NCI-H524 (cell line): ENCODE results near the gene CADPS.

Experiments
- DNase-seq, 2 experiments: peaks; one replicate each; lab custom pipeline; 2025; lab: John Stamatoyannopoulos, UW

CADPS gene

DNA sequence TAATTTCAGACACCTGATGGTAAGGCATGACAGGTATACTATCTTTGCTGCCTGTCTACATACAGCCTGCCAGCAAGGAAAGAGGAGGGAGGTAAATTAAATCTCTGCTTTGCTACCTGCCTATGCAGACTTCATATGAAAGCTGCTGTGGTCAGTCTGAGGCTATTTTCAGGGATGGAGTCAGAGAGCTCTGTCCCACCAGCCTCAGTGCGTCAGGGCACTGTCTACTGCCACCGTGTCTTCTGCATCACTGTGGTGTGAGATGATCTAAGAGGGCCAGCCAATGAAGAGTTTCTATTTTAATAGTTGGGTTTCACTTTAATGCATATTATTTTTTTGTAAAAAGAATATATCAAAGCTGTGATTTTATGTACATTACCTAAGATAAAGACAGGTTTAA is 125.6 kb downstream of the CADPS start:
- DNase-seq: no peak

DNA sequence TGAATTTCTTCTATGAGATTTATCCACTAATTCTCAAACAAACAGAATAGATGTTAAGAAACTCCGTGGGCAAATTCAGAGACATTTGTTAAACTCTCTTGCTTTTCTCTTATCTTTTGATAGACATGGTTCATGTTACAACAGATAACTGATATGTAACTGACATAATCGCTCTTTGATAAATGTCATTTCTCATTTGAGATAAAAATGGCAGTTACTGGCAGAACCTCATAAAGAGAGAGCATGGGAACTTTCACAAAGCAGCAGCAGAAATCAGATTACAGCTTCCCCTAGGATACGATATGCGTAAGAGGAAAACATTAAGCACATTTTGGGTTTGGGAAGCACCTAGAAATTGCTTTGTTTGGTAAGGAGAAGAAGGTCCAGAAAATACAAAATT is 126.1 kb downstream of the CADPS start:
- no peak for DNase-seq

DNA sequence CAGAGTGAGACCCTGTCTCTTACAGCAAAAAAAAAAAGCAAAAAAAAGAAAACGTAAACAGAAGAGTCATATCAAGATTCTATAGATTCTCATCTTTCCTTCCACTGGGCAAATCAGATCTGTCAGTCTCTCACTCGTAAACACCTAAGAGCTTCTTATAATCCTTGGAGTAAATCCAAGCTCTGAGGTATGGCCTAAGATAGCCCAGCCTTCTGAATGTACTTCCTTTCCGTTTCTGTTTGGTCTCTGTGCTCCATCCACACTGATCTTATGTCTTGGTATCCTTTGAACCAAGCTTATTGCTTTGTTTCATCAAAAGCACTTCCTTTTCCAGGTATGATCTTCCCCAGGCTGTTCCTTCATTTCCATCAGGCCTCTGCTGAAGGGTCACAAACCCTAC is 137.8 kb downstream of the CADPS start:
- DNase-seq: no peak

DNA sequence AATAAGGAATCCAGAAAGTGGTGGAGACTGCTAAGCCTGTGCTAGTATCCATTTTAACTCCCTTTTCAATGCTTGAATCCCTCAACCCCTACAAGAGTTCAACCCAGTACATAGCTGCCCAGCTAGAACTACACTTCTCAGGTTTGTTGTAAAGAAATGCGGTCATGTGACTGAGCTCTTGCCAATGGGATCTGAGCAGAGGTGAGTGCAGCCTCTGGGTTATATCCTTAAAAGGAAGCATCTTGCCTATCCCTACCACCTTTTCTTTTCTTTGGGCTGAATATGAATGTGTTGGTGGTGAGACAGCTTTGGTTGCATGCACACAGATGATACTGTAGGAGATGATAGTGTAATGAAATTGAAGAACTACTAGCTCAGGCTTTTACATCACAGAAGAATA is 139.7 kb downstream of the CADPS start:
- no peak for DNase-seq

DNA sequence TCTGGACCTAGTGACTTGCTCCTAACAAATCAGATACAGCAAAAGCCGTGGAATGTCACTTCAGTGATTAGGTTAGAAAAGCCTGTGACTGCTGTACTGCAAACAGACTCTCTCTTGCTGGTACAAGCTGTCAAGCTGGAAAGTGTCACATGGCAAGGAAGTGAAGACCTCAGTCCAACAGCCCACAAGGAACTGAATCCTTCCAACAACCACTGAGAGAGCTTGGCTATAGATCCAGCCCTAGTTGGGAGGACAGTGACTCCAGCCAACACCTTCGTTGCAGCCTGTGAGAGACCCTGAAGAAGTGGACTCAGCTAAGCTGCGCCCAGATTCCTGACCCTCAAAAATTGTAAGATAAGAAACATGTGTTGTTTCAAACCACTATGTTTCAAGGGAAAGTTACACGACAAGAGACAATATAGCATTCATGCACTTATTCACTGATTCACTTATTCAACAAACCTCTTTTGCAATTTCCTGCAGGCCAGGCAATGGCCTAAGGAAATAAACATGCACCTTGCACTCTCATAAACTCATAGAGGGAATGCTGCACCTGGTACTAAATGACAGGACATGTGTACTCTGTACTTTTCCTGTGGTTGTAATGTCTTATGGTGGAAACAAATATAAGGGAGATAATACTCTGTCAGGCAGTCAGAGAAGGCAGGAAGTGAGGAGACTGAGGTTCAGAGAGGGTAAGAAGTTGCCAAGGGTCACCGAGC is 142.9 kb downstream of the CADPS start:
- no peak for DNase-seq

DNA sequence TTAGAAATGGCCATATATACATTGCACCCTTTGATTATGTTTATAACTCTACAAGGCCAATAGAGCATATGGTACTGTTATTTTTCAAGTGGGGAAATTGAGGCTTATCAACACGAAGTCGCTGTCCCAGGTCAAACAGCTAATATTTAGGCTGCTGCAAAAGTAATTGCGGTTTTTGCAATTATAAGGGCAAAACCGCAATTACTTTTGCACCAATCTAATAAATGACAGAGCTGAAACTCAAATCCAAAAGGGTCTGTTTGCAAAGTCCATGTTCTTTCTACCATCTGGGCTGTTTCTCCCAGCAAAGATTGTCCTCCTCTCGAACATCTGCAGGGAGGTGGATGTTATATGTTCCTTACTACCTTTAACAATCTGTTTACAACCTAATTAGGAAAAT is 147.2 kb downstream of the CADPS start:
- no peak for DNase-seq

DNA sequence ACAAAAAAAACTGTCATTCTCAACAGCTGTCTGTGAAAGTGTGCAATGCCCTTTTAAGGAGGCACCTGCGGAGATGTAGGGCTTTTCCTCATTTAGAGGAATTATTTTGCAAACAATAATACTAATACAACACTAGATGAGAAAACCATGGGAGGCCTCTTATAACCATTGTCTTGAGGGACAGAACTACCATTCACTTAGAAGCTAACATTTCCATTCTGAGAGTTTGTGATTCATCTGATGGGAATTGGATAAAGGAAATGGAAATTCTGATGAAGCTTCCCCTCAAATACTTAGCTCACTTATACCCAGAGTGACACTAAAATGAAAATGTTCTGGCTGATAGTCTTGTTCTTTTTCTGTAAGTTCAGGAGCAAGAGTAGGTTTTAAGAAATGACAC is 147.7 kb downstream of the CADPS start:
- no peak for DNase-seq

DNA sequence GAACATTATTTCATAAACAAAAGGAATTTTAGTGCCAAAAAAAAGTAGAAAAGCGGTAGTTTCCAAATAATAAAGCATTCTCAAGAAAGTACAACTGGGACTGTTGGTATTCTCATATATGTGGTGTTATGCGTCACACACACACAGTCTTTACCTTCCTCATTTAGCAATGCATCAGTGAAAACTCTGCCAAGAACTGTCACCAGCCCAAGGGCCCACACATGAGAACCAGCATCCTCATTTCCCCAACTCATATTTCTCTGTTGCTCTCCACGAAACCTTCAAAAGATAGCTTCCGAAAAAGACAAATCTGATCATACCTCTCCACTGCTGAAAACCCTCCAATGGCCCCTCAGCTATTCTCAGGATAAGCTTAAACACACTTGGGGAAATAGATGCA is 150.7 kb downstream of the CADPS start:
- DNase-seq: no peak

DNA sequence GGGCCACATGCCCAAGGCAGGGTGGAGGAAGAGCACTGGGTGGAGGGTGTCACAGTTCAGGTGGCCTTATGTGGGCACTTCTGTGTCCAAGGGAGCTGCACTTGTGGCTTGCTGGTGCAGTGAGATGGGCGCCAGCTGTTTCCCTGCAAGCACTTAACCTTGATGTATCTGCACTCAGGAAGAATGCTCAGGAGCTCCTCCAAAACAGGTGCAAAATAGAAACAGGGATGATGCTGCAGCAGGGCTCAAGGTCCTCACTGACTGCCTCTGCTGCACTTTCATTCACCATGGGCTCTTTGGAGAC is 151.3 kb downstream of the CADPS start:
- DNase-seq: peak in 1 of 2 experiments; percentile 51

DNA sequence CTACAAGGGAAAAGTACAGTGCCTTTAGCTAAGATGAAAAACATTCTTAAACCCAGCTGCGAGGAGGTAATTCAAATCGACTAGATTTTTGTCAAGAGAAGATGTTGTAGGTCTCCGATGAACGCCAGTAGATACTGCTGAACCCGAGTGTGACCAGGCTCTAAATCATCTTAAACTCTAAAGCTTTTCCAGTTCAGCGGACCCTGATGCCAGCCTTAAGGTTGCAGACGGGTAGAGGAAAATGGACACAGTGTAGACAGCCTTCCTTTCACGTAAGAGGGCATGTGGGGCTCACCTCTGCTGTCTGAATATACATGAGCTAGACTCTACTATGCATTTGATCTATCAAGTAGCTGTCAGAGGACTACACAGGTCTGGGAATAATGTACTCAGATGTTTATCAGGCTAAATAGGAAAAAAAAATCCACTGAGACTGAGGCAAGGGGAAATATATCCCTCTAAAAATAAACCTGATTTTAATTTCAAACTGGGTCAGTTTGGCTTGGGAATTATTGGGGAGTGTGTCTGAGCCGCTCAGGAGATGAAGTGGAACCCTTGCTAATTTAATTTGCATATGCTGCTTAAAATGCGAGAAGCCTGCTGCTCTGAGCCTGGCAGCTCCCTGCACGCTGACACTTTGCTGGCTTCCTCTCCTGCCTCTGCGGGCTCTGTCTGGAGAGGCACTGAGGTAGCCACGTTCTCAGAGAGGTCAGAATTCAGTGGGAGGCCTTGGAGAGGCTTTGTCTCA is 151.9 kb downstream of the CADPS start:
- DNase-seq: peak in 1 of 2 experiments; percentile 51

DNA sequence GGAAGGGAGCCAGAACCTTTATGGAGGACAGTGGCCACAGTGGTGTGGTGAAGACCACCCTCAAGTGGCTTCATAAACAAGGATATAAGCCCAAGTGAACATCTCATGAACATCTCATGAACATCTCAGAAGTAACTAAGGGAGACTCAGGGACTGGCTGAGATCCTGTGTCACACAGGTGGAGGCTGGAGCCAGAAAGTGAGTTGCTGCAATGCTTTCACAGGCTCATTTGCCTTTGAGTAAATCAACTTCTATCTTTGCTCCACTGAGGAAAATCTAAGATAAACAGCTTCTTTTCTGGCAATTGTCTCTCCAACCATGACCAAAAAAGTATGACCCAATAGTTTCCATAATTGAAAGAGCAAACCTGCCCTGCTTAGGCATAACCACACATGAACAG is 152.9 kb downstream of the CADPS start:
- no peak for DNase-seq

DNA sequence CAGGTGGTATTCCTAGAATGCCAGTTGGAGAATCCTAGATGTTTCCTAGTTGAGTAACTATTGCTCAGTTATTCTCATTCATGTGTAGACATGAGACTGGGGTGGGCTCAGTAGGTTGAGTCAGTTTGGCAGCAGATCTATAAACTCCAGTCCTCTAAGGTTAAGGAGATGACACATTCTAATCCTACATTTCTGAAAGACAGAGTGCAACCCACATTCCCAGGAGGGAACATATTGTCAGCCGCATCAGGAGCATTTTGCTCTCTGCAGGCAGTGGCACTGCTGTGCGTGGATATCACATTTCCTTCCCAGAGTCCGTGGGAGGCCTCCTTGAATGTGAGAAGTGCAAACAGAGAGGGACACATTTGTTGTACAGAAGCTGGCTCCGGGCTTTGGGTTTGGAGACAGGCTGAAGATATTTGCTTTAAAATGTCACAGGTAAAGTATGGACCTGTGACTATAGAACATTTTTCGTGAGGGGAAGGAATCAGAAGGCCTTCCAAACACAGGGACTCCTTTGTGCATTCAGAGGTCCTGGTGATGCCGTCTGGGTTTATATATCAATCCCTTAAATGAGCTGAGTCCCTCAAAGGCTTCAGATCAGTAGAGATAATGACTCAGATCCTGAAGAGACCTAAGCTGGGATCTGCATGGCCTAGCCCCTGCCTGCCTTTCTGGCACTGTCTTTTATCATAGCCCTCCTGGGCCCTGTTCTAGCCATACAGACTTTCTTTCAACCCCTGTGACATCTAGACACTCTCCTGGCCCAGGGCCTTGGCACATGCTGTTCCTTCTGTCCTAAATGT is 156.5 kb downstream of the CADPS start:
- DNase-seq: peak; percentile 15 to 68

DNA sequence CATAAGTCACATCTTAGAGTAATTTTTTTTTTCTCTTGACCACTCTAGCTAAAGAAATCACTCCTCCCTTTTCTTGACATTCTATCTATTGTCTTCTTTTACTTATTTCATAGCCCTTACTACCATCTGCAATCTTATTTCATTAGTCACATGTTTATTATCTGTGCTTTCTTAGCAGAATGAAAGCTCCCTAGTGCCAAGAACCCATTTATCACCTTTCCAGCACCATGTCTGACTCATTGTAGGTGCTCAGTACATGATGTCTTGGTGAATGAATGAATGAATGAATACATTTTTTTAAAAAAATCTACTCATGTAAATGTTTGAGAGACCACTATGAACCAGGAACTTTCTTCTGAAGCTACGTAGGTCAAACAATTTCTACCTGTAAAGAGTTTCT is 157.2 kb downstream of the CADPS start:
- DNase-seq: no peak

DNA sequence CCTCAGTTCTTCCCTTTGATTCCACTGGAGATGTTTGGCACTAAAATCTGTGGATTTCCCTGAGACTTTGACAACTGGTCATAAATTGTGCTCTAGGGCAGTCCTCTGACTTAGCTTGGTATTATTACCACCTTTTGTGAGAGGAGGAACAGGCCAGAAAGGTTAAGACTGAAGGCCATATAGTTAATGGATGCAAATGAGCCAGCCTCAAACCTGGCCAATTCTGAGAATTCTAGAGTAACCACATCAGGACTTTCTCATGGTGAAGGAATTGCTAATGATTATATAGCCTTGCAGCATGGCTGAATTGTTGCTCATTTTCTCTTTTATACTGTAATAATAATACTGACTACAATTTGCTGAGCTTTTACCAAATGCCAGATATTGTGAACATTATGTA is 162.5 kb downstream of the CADPS start:
- no peak for DNase-seq

DNA sequence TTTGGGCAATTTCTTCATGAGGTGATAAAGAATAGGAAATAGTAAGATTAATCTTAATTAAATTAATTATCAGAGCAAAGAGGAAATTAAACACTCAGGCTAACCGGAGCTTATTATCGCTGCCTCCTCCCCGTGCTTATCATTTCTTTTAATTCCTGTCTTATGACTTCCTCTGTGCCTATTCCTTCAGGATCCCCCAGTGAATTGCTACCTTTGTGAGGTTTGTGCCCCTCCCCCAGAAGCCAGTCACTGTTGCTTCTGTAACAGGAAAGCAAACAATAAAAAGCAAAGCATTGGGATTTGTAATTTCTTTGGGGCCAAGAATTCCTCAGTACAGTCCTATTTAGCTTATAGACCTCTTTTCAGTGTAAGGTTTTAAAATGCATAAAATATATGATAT is 164.5 kb downstream of the CADPS start:
- no peak for DNase-seq

DNA sequence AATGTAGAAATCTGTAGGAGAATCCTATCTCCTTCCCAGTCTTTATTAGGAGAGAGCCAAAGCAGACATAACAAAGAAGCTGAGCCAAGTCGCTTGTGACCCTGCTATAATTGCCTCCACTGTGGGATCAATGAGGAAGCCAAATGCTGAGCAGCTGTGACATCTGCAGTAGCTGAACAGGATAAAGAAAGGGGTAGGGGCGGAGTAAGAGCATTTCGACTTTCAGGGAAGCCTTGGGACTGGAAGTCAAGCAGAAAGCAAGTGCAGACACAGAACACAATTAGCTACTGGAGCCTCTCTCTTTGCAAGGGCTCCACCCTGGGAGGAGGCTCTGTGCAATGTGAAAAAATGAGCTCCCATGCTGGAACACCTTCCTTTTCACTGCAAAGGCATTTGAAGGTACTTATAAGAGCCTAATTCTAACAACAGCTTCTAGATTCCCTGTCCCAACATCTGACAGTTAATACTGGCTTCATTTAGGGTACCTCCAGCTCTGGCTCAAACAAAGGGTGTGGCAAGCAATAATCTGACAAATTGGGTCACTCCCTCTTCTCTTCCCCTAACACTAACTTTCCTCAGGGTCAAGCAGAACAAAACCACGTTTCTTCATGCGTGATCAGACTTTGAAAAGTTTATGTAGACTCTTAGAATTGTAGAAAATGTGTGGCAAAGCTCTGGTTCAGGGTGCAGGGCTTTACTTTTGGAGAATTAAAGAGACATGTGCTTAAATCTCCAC is 166.4 kb downstream of the CADPS start:
- DNase-seq: peak; percentile 49 to 80

DNA sequence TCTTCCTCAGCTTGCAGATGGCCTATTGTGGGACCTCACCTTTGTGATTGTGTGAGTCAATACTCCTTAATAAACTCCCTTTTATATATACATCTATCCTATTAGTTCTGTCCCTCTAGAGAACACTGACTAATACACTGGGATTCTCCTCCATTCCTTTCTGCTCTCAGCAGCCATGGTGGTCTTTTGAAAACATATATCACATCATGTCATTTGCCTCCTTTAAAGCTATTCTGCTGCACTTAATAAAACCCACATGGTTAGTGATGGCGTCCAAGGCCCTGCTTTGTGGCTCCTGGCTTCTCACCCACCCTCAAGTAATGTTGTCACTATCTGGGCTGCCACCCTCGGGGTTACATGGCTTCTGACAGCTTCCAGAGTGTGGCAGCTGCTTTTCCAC is 169.5 kb downstream of the CADPS start:
- no peak for DNase-seq

DNA sequence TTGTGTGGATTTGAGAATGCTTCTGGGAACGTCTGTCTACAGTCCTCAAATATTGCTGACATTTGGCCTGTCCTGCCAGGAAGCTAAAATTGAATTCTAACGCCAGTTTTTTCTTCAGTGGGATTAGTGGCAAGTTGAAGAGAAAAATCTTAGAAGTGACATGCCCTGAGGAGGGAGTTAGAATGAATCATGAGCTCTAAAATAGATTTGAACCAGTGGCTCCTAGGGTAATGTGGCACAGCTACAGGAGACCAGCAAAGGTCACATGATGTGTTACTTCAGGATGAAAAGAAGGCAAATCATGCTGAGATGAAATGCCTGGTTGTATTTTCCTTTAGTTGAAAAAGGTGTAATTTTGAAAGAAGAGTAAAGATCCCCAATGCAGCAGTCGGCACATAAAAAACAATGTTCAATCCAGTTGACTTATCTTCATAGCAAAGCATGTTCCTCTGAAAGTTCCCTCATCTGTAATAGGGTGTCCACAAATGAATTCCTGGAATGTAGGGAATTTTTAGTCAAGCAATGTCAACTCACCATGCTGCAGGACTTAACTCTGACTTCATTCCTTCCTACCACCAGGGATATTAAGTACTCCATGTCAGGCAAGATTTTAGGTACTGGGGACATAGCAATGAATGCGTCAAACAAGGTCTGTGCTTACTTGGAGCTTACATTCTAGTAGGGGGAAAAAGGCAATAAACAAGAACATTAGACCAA is 171.6 kb downstream of the CADPS start:
- DNase-seq: no peak

DNA sequence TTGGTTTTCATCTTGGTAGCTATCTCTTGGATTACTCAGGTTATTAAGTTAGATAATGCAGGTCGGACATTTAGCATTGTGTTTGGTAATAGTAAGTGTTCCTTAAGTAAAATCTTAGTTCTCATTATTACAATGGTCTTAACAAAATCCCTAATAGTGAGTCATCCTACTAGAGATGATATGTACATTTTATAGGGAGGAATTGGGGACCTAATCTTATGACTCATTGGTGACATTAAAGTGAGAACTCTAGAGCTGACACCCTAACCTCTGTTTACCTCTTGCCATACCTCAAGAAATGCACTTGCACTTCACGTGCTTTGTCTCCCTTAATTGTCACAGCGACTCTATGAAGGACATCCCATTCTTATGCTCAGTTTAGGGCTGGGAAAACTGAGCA is 174.9 kb downstream of the CADPS start:
- no peak for DNase-seq

DNA sequence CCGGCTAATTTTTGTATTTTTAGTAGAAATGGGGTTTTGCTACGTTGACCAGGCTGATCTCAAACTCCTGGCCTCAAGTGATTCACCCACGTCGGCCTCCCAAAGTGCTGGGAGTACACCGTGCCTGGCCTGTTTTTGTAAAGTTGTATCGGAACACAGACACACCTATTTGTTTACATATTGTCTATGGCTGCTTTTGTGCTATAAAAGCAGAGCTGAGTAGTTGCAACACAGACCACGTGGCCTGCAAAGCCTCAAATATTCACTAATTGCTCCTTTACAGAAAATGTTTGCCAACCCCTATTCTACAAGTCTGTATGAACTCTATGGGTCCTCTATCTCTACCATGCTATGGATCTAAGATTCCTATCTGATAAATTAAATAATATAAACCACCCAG is 175.5 kb downstream of the CADPS start:
- DNase-seq: no peak

DNA sequence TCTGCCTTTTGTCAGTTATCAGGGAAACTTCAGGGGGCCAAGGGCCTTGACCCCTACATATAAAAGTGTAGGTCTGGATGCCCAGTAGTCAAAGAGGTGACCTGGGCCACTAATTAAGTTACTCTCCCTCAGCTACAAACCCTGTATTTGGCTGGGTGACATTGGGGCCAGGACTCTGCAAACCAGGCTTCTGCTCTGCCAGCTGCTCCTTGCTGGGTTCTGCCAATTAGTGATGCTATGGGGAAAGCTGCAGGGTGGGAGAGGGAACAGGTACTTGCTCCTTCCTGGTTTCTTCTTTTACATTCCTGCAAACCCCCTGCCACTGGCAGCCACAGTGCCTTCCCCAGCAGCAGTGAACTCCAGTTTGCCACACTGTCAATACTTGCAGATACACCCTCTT is 179.2 kb downstream of the CADPS start:
- DNase-seq: no peak

DNA sequence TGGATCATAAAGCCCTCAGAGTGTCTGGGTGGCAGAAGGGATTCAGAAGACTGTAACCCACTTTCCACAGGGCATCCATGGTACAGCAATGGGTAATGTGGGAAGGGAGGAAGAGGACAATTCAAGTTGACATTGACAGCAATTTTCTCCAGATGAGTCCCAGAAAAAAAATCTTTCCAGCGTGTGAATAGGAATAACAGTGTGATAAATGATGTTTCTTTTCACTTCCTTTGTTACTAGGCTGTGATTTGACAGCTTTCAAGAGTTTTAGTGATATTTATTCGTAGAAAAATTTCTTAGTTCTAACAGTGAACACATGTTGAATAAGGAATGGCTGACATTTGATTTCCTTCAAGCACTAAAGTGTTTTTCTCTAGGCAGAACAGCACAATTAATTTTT is 186.4 kb downstream of the CADPS start:
- DNase-seq: no peak
